Neural cell (in vitro differentiated cells): ENCODE data around the gene ANXA10. TPM values are rescaled to one million over a fixed set of nuclear protein-coding genes. Genes with fewer than 3 reads are reported as not detected.
"Not testable (repeated sequence)": the region's sequence is repeated elsewhere in the genome, so short reads cannot be mapped to it uniquely, and the experiment has no call there.

Source experiments
- H2AFZ ChIP-seq: fragments of 200-600, 300-800 bp; sonication (generic), shearing (Covaris generic); 2 replicates; pipeline ENCODE4 v1.6.0; 2014; ENCODE audit warnings: low read depth, mild to moderate bottlenecking, antibody characterized with exemption, low read length, moderate library complexity
- H3F3A ChIP-seq: fragments of 200-600 bp; shearing (Covaris generic); 2 replicates; pipeline ENCODE4 v1.6.1; 2016; ENCODE audit warnings: mild to moderate bottlenecking, moderate library complexity, mixed read lengths, antibody characterized with exemption, low read length; ENCODE audit not compliant: insufficient read depth, poor library complexity, severe bottlenecking
- H3K27ac ChIP-seq: fragments of 200-600, 300-800 bp; sonication (generic), shearing (Covaris generic); 2 replicates; pipeline ENCODE4 v1.5.1; 2014; ENCODE audit warnings: mild to moderate bottlenecking, low read length, moderate library complexity
- H3K27me3 ChIP-seq: fragments of 300-800, 200-600 bp; sonication (generic), shearing (Covaris generic); 2 replicates; pipeline ENCODE4 v1.6.0; 2014; ENCODE audit warnings: mild to moderate bottlenecking, low read depth, low read length, moderate library complexity; ENCODE audit not compliant: insufficient read depth
- H3K36me3 ChIP-seq: fragments of 300-800, 200-600 bp; sonication (generic), shearing (Covaris generic); 2 replicates; pipeline ENCODE4 v1.5.1; 2014; ENCODE audit warnings: mild to moderate bottlenecking, antibody characterized with exemption, low read length, moderate library complexity; ENCODE audit not compliant: insufficient read depth
- H3K4me2 ChIP-seq: fragments of 300-800, 200-600 bp; sonication (generic), shearing (Covaris generic); 2 replicates; pipeline ENCODE4 v1.6.0; 2014; ENCODE audit warnings: mild to moderate bottlenecking, low read length
- H3K4me3 ChIP-seq: fragments of 300-800, 200-600 bp; sonication (generic), shearing (Covaris generic); 2 replicates; pipeline ENCODE4 v1.5.1; 2014; ENCODE audit warnings: mild to moderate bottlenecking, low read length, moderate library complexity
- H3K79me2 ChIP-seq: fragments of 200-600 bp; shearing (Covaris generic); replicated peaks from 2 replicates; pipeline ENCODE4 v1.6.0; 2014; ENCODE audit warnings: mild to moderate bottlenecking, low read length, moderate library complexity; ENCODE audit not compliant: insufficient read depth
- H3K9ac ChIP-seq: fragments of 300-800, 200-600 bp; sonication (generic), shearing (Covaris generic); 2 replicates; pipeline ENCODE4 v1.6.1; 2016; ENCODE audit warnings: mild to moderate bottlenecking, low read length, mixed read lengths
- H3K9me2 ChIP-seq: fragments of 200-600 bp; shearing (Covaris generic); 2 replicates; pipeline ENCODE4 v1.6.1; 2016; ENCODE audit warnings: mild to moderate bottlenecking, low read length, mixed read lengths; ENCODE audit not compliant: insufficient read depth
- H3K9me3 ChIP-seq: fragments of 200-600, 300-800 bp; sonication (generic), shearing (Covaris generic); 2 replicates; pipeline ENCODE4 v1.6.1; 2016; ENCODE audit warnings: mild to moderate bottlenecking, mixed run types, low read length, moderate library complexity, mixed read lengths
- H4K20me1 ChIP-seq: fragments of 200-600 bp; shearing (Covaris generic); 2 replicates; pipeline ENCODE4 v1.6.1; 2016; ENCODE audit warnings: mild to moderate bottlenecking, mixed run types; ENCODE audit not compliant: insufficient read depth
- EP300 ChIP-seq: fragments of 450-650 bp; conservative IDR thresholded peaks from 2 replicates; pipeline ENCODE4 v1.6.1; 2014; ENCODE audit warnings: antibody characterized with exemption, mild to moderate bottlenecking, moderate library complexity; ENCODE audit not compliant: poor library complexity, severe bottlenecking
- EZH2 ChIP-seq: fragments of 200-600, 300-800 bp; shearing (Covaris generic), sonication (generic); IDR thresholded peaks from 2 replicates; pipeline ENCODE4 v1.6.1; 2014; ENCODE audit warnings: antibody characterized with exemption, low read length, borderline replicate concordance, mild to moderate bottlenecking; ENCODE audit not compliant: insufficient read depth, poor library complexity, severe bottlenecking
- MXI1 ChIP-seq: fragments of 450-650 bp; conservative IDR thresholded peaks from 2 replicates; pipeline ENCODE4 v1.6.1; 2014; ENCODE audit warnings: antibody characterized with exemption, mild to moderate bottlenecking; ENCODE audit not compliant: poor library complexity, severe bottlenecking
- POLR2AphosphoS5 ChIP-seq: IDR thresholded peaks from 2 replicates; pipeline ENCODE4 v1.6.1; 2012
- RAD21 ChIP-seq: fragments of 450-650 bp; conservative IDR thresholded peaks from 2 replicates; pipeline ENCODE4 v1.6.1; 2014; ENCODE audit warnings: antibody characterized with exemption, mild to moderate bottlenecking, moderate library complexity
- SMC3 ChIP-seq: fragments of 450-650 bp; conservative IDR thresholded peaks from 2 replicates; pipeline ENCODE4 v1.6.1; 2014; ENCODE audit warnings: antibody characterized with exemption, mild to moderate bottlenecking, moderate library complexity; ENCODE audit not compliant: poor library complexity
- TAF1 ChIP-seq: IDR thresholded peaks from 2 replicates; pipeline ENCODE4 v1.6.1; 2012; ENCODE audit warnings: low read depth
- polyA plus RNA-seq: library from polyadenylated mRNA; depleted of rRNA; stranded (reverse); fragments of >200 nt; gene quantifications from 2 replicates; pipeline ENCODE4 v1.2.3, GENCODE V29; 2014
- TF ChIP-seq, protein P1 (sequence below): IDR thresholded peaks from 2 replicates; pipeline ENCODE4 v1.6.1; 2012; ENCODE audit warnings: borderline replicate concordance
- TF ChIP-seq, protein P2 (sequence below): fragments of 450-650 bp; IDR thresholded peaks from 2 replicates; pipeline ENCODE4 v1.5.1; 2014; ENCODE audit warnings: antibody characterized with exemption, mild to moderate bottlenecking, moderate library complexity; ENCODE audit not compliant: poor library complexity, severe bottlenecking

ANXA10 gene
- polyA plus RNA-seq, 1 donor from 2014 or later, result not detected

DNA sequence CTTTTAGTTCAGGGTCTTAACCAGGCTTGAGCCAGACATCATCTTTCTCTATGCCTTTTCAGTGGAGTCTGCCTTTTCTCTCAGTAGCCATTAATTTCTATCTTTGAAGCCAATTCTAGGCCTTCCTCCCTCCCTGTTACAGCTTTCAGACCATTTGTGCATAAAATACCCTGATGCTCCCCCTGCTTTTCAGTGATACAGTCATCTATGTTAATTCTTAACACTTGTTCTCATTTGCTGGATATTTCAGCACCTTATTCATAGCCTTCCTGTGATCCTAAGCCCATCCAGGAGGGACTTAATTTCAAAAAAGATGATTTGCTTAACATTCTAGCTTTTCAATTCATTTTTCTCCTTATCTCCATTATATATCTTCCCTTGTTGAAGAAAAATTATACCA lies 42.3 kb downstream of the ANXA10 start:
- no peaks in the 10 kb centered on the region for H3K79me2 ChIP-seq
- H3K27me3 ChIP-seq, result no peaks in the 10 kb centered on the region
- no peaks in the 10 kb centered on the region for H3K36me3 ChIP-seq
- no peaks in the 10 kb centered on the region for H4K20me1 ChIP-seq
- no peaks in the 10 kb centered on the region for H3F3A ChIP-seq
- H3K27ac ChIP-seq, result no peak overlapping the region
- H3K9me3 ChIP-seq, result no peaks in the 10 kb centered on the region
- no peaks in the 10 kb centered on the region for H3K9me2 ChIP-seq
- no peak overlapping the region for H3K4me2 ChIP-seq
- no peak overlapping the region for H3K4me3 ChIP-seq
- H2AFZ ChIP-seq, result peak overlapping the region; percentile 18
- TF ChIP-seq MXI1 (no peak), TAF1 (no peak), EZH2 (no peak), EP300 (no peak), SMC3 (no peak), RAD21 (no peak), POLR2AphosphoS5 (no peak)
- TF ChIP-seq, protein P1, sequence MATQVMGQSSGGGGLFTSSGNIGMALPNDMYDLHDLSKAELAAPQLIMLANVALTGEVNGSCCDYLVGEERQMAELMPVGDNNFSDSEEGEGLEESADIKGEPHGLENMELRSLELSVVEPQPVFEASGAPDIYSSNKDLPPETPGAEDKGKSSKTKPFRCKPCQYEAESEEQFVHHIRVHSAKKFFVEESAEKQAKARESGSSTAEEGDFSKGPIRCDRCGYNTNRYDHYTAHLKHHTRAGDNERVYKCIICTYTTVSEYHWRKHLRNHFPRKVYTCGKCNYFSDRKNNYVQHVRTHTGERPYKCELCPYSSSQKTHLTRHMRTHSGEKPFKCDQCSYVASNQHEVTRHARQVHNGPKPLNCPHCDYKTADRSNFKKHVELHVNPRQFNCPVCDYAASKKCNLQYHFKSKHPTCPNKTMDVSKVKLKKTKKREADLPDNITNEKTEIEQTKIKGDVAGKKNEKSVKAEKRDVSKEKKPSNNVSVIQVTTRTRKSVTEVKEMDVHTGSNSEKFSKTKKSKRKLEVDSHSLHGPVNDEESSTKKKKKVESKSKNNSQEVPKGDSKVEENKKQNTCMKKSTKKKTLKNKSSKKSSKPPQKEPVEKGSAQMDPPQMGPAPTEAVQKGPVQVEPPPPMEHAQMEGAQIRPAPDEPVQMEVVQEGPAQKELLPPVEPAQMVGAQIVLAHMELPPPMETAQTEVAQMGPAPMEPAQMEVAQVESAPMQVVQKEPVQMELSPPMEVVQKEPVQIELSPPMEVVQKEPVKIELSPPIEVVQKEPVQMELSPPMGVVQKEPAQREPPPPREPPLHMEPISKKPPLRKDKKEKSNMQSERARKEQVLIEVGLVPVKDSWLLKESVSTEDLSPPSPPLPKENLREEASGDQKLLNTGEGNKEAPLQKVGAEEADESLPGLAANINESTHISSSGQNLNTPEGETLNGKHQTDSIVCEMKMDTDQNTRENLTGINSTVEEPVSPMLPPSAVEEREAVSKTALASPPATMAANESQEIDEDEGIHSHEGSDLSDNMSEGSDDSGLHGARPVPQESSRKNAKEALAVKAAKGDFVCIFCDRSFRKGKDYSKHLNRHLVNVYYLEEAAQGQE, result no peak
- TF ChIP-seq, protein P2, sequence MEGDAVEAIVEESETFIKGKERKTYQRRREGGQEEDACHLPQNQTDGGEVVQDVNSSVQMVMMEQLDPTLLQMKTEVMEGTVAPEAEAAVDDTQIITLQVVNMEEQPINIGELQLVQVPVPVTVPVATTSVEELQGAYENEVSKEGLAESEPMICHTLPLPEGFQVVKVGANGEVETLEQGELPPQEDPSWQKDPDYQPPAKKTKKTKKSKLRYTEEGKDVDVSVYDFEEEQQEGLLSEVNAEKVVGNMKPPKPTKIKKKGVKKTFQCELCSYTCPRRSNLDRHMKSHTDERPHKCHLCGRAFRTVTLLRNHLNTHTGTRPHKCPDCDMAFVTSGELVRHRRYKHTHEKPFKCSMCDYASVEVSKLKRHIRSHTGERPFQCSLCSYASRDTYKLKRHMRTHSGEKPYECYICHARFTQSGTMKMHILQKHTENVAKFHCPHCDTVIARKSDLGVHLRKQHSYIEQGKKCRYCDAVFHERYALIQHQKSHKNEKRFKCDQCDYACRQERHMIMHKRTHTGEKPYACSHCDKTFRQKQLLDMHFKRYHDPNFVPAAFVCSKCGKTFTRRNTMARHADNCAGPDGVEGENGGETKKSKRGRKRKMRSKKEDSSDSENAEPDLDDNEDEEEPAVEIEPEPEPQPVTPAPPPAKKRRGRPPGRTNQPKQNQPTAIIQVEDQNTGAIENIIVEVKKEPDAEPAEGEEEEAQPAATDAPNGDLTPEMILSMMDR, result no peak
- H3K9ac ChIP-seq, result no peak overlapping the region

DNA sequence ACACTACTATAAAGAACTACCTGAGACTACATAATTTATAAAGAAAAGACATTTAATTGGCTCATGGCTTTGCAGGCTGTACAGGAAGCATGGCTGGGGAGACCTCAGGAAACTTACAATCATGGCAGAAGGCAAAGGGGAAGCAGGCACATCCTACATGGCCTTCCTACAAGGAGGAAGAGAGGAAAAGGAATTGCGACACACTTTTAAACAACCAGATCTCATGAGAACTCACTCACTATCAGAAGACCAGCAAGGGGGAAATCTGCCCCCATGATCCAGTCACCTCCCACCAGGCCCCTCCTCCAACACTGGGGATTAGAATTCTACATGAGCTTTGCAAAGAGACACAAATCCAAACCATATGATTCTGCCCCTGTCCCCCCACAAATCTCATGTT lies 43.5 kb downstream of the ANXA10 start:
- not testable (repeated sequence) for H2AFZ ChIP-seq, H3K9me3 ChIP-seq, H3K27me3 ChIP-seq, H3K27ac ChIP-seq, H3F3A ChIP-seq, H3K4me3 ChIP-seq, H3K36me3 ChIP-seq, H3K79me2 ChIP-seq, H4K20me1 ChIP-seq, H3K4me2 ChIP-seq, H3K9ac ChIP-seq, H3K9me2 ChIP-seq

DNA sequence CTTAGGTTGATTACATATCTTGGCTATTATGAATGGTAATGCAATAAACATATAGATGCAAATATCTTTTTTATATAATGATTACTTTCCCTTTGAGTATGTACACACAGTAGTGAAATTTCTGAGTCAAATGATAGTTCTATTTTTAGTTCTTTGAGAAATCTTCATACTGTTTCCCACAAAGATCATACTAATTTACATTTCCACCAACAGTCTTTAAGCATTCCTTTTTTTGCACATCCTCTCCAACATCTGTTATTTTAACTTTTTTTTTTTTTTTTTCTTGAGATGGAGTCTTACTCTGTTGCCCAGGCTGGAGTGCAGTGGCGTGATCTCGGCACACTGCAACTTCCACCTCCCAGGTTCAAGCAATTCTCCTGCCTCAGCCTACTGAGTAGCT lies 45.4 kb downstream of the ANXA10 start:
- H3K9ac ChIP-seq, H3K4me3 ChIP-seq, H2AFZ ChIP-seq, H3F3A ChIP-seq, H3K79me2 ChIP-seq, H3K36me3 ChIP-seq, H3K27ac ChIP-seq, H3K9me2 ChIP-seq, H3K9me3 ChIP-seq, H3K27me3 ChIP-seq, H4K20me1 ChIP-seq, H3K4me2 ChIP-seq: not testable (repeated sequence)
